Esophagus muscularis mucosa (tissue), 4 donors: ENCODE results near the gene GPC6. TPM values are rescaled to one million over a fixed set of nuclear protein-coding genes. Genes with fewer than 3 reads are reported as not detected.

Experiments
- DNase-seq: peaks from one replicate; pipeline ENCODE4 v3.0.0-alpha.2; 2017; ENCODE audit errors: extremely low spot score
- H3K27ac ChIP-seq, 4 donors: fragments of 200-600 bp; sonication (generic); replicated peaks in 1 of 4; 1 replicate in 3 of 4; 2 replicates in 1 of 4; pipeline ENCODE4 v1.5.1; 2016 to 2019; ENCODE audit warnings: mild to moderate bottlenecking in 1 of 4
- H3K27me3 ChIP-seq, 4 donors: fragments of 200-600 bp; sonication (generic); one replicate each; pipeline versions ENCODE4 v1.5.1 to v1.6.0; 2016 to 2019
- H3K36me3 ChIP-seq, 4 donors: fragments of 200-600 bp; sonication (generic); one replicate each; pipeline ENCODE4 v1.5.1; 2016 to 2019
- H3K4me1 ChIP-seq, 4 donors: fragments of 200-600 bp; sonication (generic); one replicate each; pipeline ENCODE4 v1.5.1; 2016 to 2019
- H3K4me3 ChIP-seq, 4 donors: fragments of 200-600 bp; sonication (generic); 1 replicate in 2 of 4; 2 replicates in 2 of 4; pipeline ENCODE4 v1.5.1; 2016 to 2019; ENCODE audit warnings: mild to moderate bottlenecking in 4 of 4, moderate library complexity in 1 of 4
- H3K9me3 ChIP-seq, 4 donors: fragments of 200-600 bp; sonication (generic); 1 replicate in 3 of 4; 2 replicates in 1 of 4; pipeline ENCODE4 v1.5.1; 2016 to 2019
- EP300 ChIP-seq: sonication (generic); formaldehyde crosslinking; IDR thresholded peaks from one replicate; pipeline ENCODE4 v1.6.1; 2017; ENCODE audit warnings: antibody characterized with exemption
- POLR2A ChIP-seq: fragments of 450-650 bp; IDR thresholded peaks from one replicate; pipeline ENCODE4 v1.6.1; 2017; ENCODE audit warnings: antibody characterized with exemption, moderate library complexity, mild to moderate bottlenecking, low read depth
- POLR2AphosphoS5 ChIP-seq, 2 donors: sonication (generic); formaldehyde crosslinking; IDR thresholded peaks; one replicate each; pipeline ENCODE4 v1.6.1; 2017; ENCODE audit warnings: antibody characterized with exemption in 2 of 2
- WGBS: methylation state at CpG from one replicate; pipeline ENCODE4 v1.1.5; 2018; 5-methylcytosine and 5-hydroxymethylcytosine counted together
- intact Hi-C: fragments of 100-400 bp; cut with DNase I; formaldehyde crosslinking; loops from one replicate; pipeline ENCODE4 v1.15.1; 2023
- total RNA-seq, 4 donors: library from RNA; depleted of rRNA; stranded (reverse); fragments of >200 nt; gene quantifications; one replicate each; pipeline versions ENCODE4 v1.1.0 to v1.2.1, GENCODE V29; 2016
- TF ChIP-seq, protein P1 (sequence below), 3 experiments: fragments of 200-600 bp in 2 of 3; fragments of 450-650 bp in 1 of 3; sonication (generic) in 2 of 3; IDR thresholded peaks; one replicate each; pipeline ENCODE4 v1.5.1; 2017 to 2019; ENCODE audit warnings: antibody characterized with exemption in 3 of 3, mild to moderate bottlenecking in 2 of 3, moderate library complexity in 1 of 3

The GPC6 gene
- total RNA-seq, 4 donors from 2014 or later = 6.5 to 17.2 (median 13.5) TPM

DNA sequence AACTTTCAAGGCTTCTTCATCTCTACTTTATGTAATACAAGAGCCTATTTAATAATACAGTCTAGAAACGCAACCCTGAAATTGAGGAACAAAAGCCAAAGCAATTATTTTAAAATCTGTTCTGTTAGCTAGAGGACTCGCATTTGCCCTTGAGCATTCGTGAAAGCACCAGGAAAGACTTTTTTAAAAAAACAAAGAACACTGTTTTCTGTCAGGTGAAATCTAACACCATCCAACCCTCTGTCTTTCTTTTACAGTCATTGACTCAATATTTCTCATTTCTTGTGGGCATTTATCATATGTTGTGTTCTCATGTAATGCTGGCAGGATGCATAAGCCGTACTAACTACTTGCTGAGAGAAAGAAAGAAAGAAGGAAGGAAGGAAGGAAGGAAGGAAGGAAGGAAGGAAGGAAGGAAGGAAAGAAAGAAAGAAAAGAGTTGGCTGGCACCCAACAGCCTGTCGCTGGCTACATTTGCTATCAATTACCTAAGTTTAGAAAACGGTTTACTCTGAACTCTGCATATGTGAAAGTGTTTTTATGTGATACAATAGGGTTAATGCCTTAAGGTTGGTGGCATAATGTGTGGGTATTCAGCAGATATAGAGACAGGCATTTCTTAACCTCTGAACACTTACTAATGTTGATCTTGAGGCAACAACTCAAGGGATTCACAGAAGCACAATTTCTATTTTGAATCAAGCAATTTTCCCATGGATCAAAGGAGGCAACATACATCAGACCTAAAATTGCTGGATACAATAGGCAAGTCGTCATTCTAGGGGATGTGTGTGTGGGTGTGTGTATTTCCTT is 807.4 kb downstream of the GPC6 start:
- Histone ChIP-seq H3K36me3 (no peaks in the 10 kb centered on the region), H3K27me3 (no peaks in the 10 kb centered on the region), H3K4me1 (peaks cover 0 to 6% (median under 1%) of the 10 kb centered on the region in 4 donors), H3K27ac (no peak overlapping the region), H3K4me3 (no peak overlapping the region), H3K9me3 (no peaks in the 10 kb centered on the region)
- no peak for DNase-seq
- TF ChIP-seq, protein P1, sequence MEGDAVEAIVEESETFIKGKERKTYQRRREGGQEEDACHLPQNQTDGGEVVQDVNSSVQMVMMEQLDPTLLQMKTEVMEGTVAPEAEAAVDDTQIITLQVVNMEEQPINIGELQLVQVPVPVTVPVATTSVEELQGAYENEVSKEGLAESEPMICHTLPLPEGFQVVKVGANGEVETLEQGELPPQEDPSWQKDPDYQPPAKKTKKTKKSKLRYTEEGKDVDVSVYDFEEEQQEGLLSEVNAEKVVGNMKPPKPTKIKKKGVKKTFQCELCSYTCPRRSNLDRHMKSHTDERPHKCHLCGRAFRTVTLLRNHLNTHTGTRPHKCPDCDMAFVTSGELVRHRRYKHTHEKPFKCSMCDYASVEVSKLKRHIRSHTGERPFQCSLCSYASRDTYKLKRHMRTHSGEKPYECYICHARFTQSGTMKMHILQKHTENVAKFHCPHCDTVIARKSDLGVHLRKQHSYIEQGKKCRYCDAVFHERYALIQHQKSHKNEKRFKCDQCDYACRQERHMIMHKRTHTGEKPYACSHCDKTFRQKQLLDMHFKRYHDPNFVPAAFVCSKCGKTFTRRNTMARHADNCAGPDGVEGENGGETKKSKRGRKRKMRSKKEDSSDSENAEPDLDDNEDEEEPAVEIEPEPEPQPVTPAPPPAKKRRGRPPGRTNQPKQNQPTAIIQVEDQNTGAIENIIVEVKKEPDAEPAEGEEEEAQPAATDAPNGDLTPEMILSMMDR (IDR thresholded peaks at IDR 0.05) = no peak
- TF ChIP-seq EP300 = no peak
- TF ChIP-seq POLR2AphosphoS5 (IDR thresholded peaks at IDR 0.05) = no peak
- TF ChIP-seq POLR2A = no peak
- intact Hi-C loops = no loop called here
- 44% methylated on average over 7 of the region's 7 CpGs for WGBS

DNA sequence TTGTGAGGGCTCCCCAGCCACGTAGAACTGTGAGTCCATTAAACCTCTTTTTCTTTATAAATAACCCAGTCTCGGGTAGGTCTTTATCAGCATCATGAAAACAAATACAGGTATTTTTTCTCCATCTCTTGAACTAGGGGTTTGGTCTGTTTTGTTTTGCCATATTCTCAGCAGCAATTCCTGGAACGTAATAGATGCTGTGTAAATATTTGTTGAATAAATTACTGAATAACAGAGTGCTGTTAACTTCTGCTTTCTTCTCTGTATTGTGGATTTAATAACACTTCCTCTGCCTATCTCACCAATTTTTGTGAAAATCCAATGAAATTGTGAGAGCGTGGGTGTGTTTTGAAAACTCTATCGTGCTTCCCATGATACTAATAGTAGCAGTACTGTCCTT is 823.4 kb downstream of the GPC6 start:
- Histone ChIP-seq H3K27ac (no peak overlapping the region), H3K36me3 (no peaks in the 10 kb centered on the region), H3K4me1 (no peaks in the 10 kb centered on the region), H3K4me3 (no peak overlapping the region), H3K9me3 (no peaks in the 10 kb centered on the region), H3K27me3 (no peaks in the 10 kb centered on the region)
- no peak for DNase-seq
- TF ChIP-seq POLR2AphosphoS5 (IDR thresholded peaks at IDR 0.05) (no peak), EP300 (no peak), POLR2A (no peak)
- TF ChIP-seq, protein P1 (IDR thresholded peaks at IDR 0.05) = no peak
- WGBS = 81% methylated on average over 5 of the region's 5 CpGs
- intact Hi-C loops = no loop called here

DNA sequence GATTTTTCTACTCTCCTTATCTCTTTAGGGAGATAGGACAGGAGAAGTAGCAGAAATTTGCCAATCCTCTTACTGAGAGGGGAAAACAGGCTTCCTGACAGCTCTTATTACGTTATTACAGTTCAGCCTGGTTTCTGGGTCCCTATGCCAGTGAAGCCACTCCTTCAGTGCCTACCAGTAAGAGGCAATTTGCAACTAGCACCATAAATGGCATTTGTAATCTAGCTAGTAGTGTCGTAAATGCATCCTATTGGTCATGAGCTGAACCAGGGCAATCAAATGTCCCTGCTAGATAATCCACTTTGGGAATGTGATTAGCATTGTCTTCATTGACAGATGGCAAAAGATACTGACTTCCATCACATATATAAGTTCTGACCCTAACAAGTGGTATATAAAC is 824.1 kb downstream of the GPC6 start:
- 81% methylated on average over 2 of the region's 2 CpGs for WGBS
- no peak overlapping the region for H3K27ac ChIP-seq
- TF ChIP-seq, protein P1 (IDR thresholded peaks at IDR 0.05) = no peak
- no peak for TF ChIP-seq POLR2A
- no peak for TF ChIP-seq POLR2AphosphoS5 (IDR thresholded peaks at IDR 0.05)
- TF ChIP-seq EP300 = no peak
- intact Hi-C loops = no loop called here
- no peaks in the 10 kb centered on the region for H3K36me3 ChIP-seq
- H3K4me1 ChIP-seq = no peaks in the 10 kb centered on the region
- no peak overlapping the region for H3K4me3 ChIP-seq
- no peaks in the 10 kb centered on the region for H3K9me3 ChIP-seq
- H3K27me3 ChIP-seq = no peaks in the 10 kb centered on the region
- DNase-seq = no peak

DNA sequence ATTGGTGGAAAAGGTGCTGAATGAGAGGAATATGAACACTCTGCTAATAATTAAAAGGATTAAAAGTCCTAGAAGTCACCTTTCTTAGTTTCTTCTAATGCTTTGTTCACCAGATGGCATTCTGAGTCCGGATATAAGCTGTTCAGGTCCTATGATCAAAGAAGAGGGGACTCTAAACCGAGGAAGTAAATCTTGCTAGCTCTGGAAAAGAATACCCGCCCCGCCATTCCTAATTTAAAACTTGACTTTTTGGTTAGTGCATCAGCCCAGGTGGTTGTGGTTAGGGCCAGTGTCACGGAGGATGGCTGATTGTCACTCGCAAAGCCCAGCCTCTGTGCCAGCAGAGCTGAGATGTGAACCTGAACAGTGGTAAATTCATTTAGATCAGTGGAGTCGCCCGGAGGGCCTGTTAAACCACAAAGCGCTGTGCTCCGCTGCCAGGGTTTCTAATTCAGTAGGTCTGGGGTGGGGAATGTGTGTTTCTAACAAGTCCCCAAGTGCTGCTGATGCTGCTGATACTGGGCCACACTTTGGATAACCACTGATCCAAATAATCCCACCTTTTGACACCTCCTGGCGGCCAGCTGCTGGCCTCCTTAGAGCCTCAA is 827.5 kb downstream of the GPC6 start:
- no peak overlapping the region for H3K4me3 ChIP-seq
- intact Hi-C loops = no loop called here
- H3K36me3 ChIP-seq = no peaks in the 10 kb centered on the region
- no peaks in the 10 kb centered on the region for H3K4me1 ChIP-seq
- 91% methylated on average over 10 of the region's 11 CpGs for WGBS
- no peaks in the 10 kb centered on the region for H3K27me3 ChIP-seq
- TF ChIP-seq, protein P1 (IDR thresholded peaks at IDR 0.05) = no peak
- no peak for TF ChIP-seq POLR2A
- no peak for TF ChIP-seq EP300
- TF ChIP-seq POLR2AphosphoS5 (IDR thresholded peaks at IDR 0.05) = no peak
- no peaks in the 10 kb centered on the region for H3K9me3 ChIP-seq
- no peak for DNase-seq
- H3K27ac ChIP-seq = no peak overlapping the region
